ENCODE measurements around the gene ZNF507. TPM values are rescaled to one million over a fixed set of nuclear protein-coding genes. Genes with fewer than 3 reads are reported as not detected.
"Not testable (repeated sequence)": the region's sequence is repeated elsewhere in the genome, so short reads cannot be mapped to it uniquely, and the experiment has no call there.

The ZNF507 gene
- total RNA-seq, 2 donors from 2014 or later = 22.6 to 34.6 TPM

DNA sequence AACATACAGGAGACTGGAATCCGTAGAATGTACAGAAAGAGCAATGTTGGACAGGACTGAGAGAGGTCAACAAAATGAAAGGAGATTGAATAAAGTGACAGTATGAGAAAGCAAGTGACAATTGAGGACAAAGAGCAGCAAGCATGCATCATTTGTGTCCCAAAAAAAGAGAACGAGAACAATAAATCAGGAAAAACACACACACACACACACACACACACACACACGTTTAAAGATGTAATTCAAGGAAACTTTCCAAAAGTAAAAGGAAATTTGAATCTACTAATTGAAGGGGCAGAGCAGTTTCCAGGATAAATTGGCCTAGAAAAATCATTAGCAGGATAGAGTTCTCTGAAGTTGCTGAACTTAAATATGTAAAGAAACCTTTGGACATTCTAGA, 77.0 kb downstream of the ZNF507 start:
- no peaks in the 10 kb centered on the region for H3K27me3 ChIP-seq (replicated peaks; ENCODE audit: insufficient read depth)
- ATAC-seq (ENCODE audit: insufficient number of reproducible peaks, low FRiP score, low read depth) = no peak
- no peak overlapping the region for H3K27ac ChIP-seq
- no peaks in the 10 kb centered on the region for H3K9me3 ChIP-seq
- no peaks in the 10 kb centered on the region for H3K4me1 ChIP-seq (ENCODE audit: control insufficient read depth in 1 of 2, low read depth in 2 of 2)
- no peak for DNase-seq (ENCODE audit: low spot score)
- H3K4me3 ChIP-seq = no peak overlapping the region
- no peak for TF ChIP-seq CTCF (IDR thresholded peaks at IDR 0.05)
- H3K36me3 ChIP-seq = no peaks in the 10 kb centered on the region

- H3K27ac ChIP-seq; H3K4me3 ChIP-seq; ATAC-seq (ENCODE audit: insufficient number of reproducible peaks, low FRiP score, low read depth); H3K36me3 ChIP-seq; H3K9me3 ChIP-seq; DNase-seq (ENCODE audit: low spot score); H3K27me3 ChIP-seq (replicated peaks; ENCODE audit: insufficient read depth); H3K4me1 ChIP-seq (ENCODE audit: control insufficient read depth in 1 of 2, low read depth in 2 of 2): not testable (repeated sequence)
Measured at GRCh38 chr19:32423944-32424343, 78.5 kb downstream of the ZNF507 start.

GRCh38 chr19:32427536-32427935, 82.1 kb downstream of the ZNF507 start:
- DNase-seq (ENCODE audit: low spot score) (no peak), ATAC-seq (ENCODE audit: insufficient number of reproducible peaks, low FRiP score, low read depth) (no peak)
- no peaks in the 10 kb centered on the region for H3K27me3 ChIP-seq (replicated peaks; ENCODE audit: insufficient read depth)
- no peaks in the 10 kb centered on the region for H3K36me3 ChIP-seq
- no peak for TF ChIP-seq CTCF (IDR thresholded peaks at IDR 0.05)
- no peak overlapping the region for H3K27ac ChIP-seq
- H3K4me3 ChIP-seq = no peak overlapping the region
- no peaks in the 10 kb centered on the region for H3K9me3 ChIP-seq
- H3K4me1 ChIP-seq (ENCODE audit: control insufficient read depth in 1 of 2, low read depth in 2 of 2) = no peaks in the 10 kb centered on the region

DNA sequence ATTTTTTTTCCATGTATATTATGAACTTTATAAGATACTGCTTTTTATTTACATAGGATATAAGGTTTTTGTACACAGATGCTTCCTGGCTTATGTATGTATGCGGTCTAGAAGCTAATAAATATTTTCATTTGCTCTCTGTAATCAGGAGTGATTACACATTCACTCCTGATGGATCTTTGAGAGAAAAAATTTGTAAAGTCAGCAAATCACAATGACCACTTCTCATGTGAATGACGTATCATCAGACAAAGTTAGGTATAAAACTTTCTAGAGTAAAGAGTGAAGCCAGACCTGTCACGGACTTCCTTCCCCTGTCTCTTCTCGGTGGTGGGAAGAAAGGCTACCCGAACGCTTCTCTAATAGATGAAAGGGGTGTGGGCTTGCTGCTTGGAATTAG, 91.3 kb downstream of the ZNF507 start:
- Histone ChIP-seq H3K4me3 (no peak overlapping the region), H3K36me3 (peaks cover 5% of the 10 kb centered on the region), H3K4me1 (ENCODE audit: control insufficient read depth in 1 of 2, low read depth in 2 of 2) (no peaks in the 10 kb centered on the region), H3K27me3 (replicated peaks; ENCODE audit: insufficient read depth) (no peaks in the 10 kb centered on the region), H3K27ac (no peak overlapping the region), H3K9me3 (no peaks in the 10 kb centered on the region)
- ATAC-seq (ENCODE audit: insufficient number of reproducible peaks, low FRiP score, low read depth) = no peak
- no peak for TF ChIP-seq CTCF (IDR thresholded peaks at IDR 0.05)
- DNase-seq (ENCODE audit: low spot score) = no peak

GRCh38 chr19:32437096-32437495, 91.7 kb downstream of the ZNF507 start:
- DNase-seq (ENCODE audit: low spot score) (no peak), ATAC-seq (ENCODE audit: insufficient number of reproducible peaks, low FRiP score, low read depth) (no peak)
- Histone ChIP-seq H3K4me1 (ENCODE audit: control insufficient read depth in 1 of 2, low read depth in 2 of 2) (no peaks in the 10 kb centered on the region), H3K27ac (no peak overlapping the region), H3K4me3 (no peak overlapping the region), H3K9me3 (no peaks in the 10 kb centered on the region), H3K36me3 (peaks cover 5% of the 10 kb centered on the region), H3K27me3 (replicated peaks; ENCODE audit: insufficient read depth) (no peaks in the 10 kb centered on the region)
- no peak for TF ChIP-seq CTCF (IDR thresholded peaks at IDR 0.05)

Other genes with a start within 250 kb of the ZNF507 start
- gene DPY19L3, start 60.2 kb downstream of the ZNF507 start, total RNA-seq = 10 to 100 TPM; 22.1 to 32.9 TPM
- 100 to 1,000 TPM in 1 of 2 donors, 10 to 100 TPM in 1; 76.0 to 105 TPM for gene PDCD5, start 235.6 kb downstream of the ZNF507 start, total RNA-seq

Measured in thoracic aorta (tissue), 2 donors.